Measurements from ENCODE around the gene KLHL10.
A peak's percentile ranks its signal among the peaks of the same experiment; 100 is the strongest.

Gene KLHL10

DNA sequence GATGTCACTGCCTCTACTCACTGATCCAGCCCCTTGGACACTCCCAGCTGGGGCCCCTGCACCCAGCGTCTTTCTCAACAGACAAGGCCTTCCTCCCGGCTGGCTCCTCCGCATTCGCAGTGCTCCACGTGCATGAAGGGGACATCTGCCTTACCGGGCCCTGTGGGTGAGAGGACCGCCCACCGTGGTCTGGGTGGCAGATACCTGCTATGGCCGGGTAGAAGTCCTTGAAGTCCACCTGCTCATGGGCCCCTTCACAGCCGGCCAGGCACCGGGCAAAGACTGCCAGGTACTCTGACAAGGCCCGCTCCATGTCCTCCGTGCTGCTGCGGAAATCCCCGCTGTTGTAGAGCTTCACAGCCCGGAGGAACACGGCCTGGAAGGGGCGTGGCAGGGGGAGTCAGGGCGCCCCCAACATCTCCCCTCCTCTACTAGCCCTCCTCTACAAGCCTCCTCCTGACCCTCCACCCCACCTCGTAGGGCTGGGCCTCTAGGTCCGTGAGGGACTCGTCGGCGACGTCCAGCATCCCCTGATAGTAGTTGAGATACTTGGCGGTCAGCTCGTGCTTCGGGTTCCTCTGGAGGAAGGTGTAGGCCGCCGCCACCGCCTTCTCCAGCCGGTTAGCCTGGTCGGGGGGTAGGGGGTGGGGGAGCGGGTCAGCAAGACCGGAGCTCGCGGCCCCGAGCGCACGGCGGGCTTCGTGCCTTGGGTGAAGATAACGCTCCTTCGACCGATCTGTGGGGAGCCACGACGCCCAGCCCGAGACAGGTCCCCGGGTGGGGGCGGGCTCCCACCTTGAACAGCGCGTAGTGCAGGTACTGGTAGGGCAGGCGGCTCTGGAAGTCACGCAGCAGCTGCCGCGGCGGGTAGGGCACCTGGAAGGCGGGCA lies 26.7 kb upstream of the KLHL10 start:
- H3K4me1 Mint-ChIP-seq = peaks cover 26% of the 10 kb centered on the region
- no peak overlapping the region for H3K27ac Mint-ChIP-seq
- no peaks in the 10 kb centered on the region for H3K36me3 Mint-ChIP-seq
- H3K27me3 Mint-ChIP-seq = no peaks in the 10 kb centered on the region
- peak overlapping the region; percentile 67 for H3K4me3 Mint-ChIP-seq
- H3K9me3 Mint-ChIP-seq = no peaks in the 10 kb centered on the region

GRCh38 chr17:41811549-41812380 lies 25.9 kb upstream of the KLHL10 start, which contains the start of gene P3H4:
Gene P3H4, minus strand, starts transcription at chr17:41811949. Its CDS starts 34 bp downstream, at chr17:41811915.
- Mint-ChIP-seq H3K36me3 (no peaks in the 10 kb centered on the region), H3K27me3 (no peaks in the 10 kb centered on the region), H3K4me3 (peak within 1 kb of the TSS; percentile 91), H3K4me1 (peaks cover 26% of the 10 kb centered on the region), H3K9me3 (no peaks in the 10 kb centered on the region), H3K27ac (peak within 1 kb of the TSS; percentile 88)

- H3K36me3 Mint-ChIP-seq = no peaks in the 10 kb centered on the region
Measured at GRCh38 chr17:41812381-41813151, 25.1 kb upstream of the KLHL10 start, which contains the start of gene FKBP10. Gene FKBP10, plus strand, starts transcription at chr17:41813004. Its CDS starts 31 bp downstream, at chr17:41813035.

GRCh38 chr17:41813152-41813680 lies 24.4 kb upstream of the KLHL10 start:
- H3K27me3 Mint-ChIP-seq = peaks cover under 1% of the 10 kb centered on the region
- peak overlapping the region; percentile 37 for H3K4me3 Mint-ChIP-seq
- peak overlapping the region; percentile 3 for H3K27ac Mint-ChIP-seq
- peaks cover 26% of the 10 kb centered on the region for H3K4me1 Mint-ChIP-seq
- no peaks in the 10 kb centered on the region for H3K9me3 Mint-ChIP-seq
- H3K36me3 Mint-ChIP-seq = no peaks in the 10 kb centered on the region

More at GRCh38 chr17:41812381-41813151, 25.1 kb upstream of the KLHL10 start, which contains the start of gene FKBP10:
- Mint-ChIP-seq H3K4me1 (peaks cover 26% of the 10 kb centered on the region), H3K27me3 (no peaks in the 10 kb centered on the region), H3K9me3 (no peaks in the 10 kb centered on the region), H3K4me3 (peak within 1 kb of the TSS; percentile 91), H3K27ac (peak within 1 kb of the TSS; percentile 88)

- Mint-ChIP-seq H3K27ac (peak overlapping the region; percentile 65), H3K36me3 (no peaks in the 10 kb centered on the region), H3K27me3 (peaks cover 1% of the 10 kb centered on the region), H3K4me3 (peak overlapping the region; percentile 51), H3K9me3 (no peaks in the 10 kb centered on the region), H3K4me1 (peaks cover 26% of the 10 kb centered on the region)
Measured at GRCh38 chr17:41813699-41814124, 23.9 kb upstream of the KLHL10 start.

DNA sequence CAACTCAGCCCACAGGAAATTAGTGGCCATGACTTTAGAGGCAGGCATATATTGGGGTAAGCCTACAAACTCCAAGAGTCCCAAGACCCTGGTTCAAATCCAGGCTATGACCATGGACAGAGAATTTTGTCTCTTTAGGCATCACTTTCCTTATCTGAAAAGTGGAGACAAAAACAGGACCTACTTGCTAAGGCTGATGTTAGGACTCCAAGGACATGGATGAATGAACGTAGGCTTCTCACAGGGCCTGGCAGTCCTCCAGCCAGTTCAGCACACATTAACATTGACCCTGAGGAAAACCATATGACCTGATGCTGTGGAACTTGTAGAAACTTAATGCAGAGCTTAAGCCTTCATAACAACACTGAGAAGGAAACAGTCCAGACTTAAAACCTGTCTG lies 23.4 kb upstream of the KLHL10 start:
- Mint-ChIP-seq H3K9me3 (no peaks in the 10 kb centered on the region), H3K36me3 (no peaks in the 10 kb centered on the region), H3K27me3 (peaks cover 1% of the 10 kb centered on the region), H3K27ac (no peak overlapping the region), H3K4me3 (no peak overlapping the region), H3K4me1 (peaks cover 26% of the 10 kb centered on the region)

DNA sequence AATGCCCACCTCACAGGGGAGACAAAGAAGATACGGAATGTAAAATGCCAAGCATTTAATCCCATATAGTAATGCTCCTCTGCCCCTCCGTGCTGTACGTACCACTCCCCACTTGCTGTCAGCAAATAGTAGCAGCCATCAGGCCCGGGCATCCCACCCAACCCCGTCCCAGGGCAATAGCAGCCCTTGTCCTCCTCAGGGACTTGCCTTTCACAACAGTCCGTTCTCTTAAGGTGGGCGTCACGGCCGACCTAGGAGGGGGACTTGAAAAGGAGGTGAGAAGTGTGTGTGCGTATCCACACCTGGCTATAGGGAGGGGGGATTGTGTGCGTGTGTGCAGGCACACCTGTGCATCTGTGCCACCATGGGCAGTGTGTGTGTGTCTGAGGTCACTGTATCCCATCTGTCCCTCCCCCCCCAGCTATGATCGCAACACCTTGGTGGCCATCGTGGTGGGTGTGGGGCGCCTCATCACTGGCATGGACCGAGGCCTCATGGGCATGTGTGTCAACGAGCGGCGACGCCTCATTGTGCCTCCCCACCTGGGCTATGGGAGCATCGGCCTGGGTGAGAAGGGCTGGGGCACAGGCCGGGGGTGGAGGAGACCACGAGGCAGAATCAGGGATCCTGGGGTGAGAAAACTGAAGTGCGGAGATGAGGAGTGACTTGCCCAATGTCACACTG lies 20.8 kb upstream of the KLHL10 start:
- Mint-ChIP-seq H3K4me1 (peaks cover 11% of the 10 kb centered on the region), H3K4me3 (no peak overlapping the region), H3K9me3 (no peaks in the 10 kb centered on the region), H3K36me3 (no peaks in the 10 kb centered on the region), H3K27ac (no peak overlapping the region), H3K27me3 (peaks cover 1% of the 10 kb centered on the region)

GRCh38 chr17:41818024-41818423 lies 19.6 kb upstream of the KLHL10 start:
- no peaks in the 10 kb centered on the region for H3K9me3 Mint-ChIP-seq
- H3K4me1 Mint-ChIP-seq = peaks cover 4% of the 10 kb centered on the region
- no peak overlapping the region for H3K27ac Mint-ChIP-seq
- H3K4me3 Mint-ChIP-seq = no peak overlapping the region
- H3K36me3 Mint-ChIP-seq = no peaks in the 10 kb centered on the region
- H3K27me3 Mint-ChIP-seq = peaks cover 1% of the 10 kb centered on the region

- Mint-ChIP-seq H3K36me3 (no peaks in the 10 kb centered on the region), H3K27me3 (peaks cover 1% of the 10 kb centered on the region), H3K4me1 (no peaks in the 10 kb centered on the region), H3K27ac (no peak overlapping the region), H3K4me3 (no peak overlapping the region), H3K9me3 (no peaks in the 10 kb centered on the region)
Measured at GRCh38 chr17:41821776-41822175, 15.8 kb upstream of the KLHL10 start.

DNA sequence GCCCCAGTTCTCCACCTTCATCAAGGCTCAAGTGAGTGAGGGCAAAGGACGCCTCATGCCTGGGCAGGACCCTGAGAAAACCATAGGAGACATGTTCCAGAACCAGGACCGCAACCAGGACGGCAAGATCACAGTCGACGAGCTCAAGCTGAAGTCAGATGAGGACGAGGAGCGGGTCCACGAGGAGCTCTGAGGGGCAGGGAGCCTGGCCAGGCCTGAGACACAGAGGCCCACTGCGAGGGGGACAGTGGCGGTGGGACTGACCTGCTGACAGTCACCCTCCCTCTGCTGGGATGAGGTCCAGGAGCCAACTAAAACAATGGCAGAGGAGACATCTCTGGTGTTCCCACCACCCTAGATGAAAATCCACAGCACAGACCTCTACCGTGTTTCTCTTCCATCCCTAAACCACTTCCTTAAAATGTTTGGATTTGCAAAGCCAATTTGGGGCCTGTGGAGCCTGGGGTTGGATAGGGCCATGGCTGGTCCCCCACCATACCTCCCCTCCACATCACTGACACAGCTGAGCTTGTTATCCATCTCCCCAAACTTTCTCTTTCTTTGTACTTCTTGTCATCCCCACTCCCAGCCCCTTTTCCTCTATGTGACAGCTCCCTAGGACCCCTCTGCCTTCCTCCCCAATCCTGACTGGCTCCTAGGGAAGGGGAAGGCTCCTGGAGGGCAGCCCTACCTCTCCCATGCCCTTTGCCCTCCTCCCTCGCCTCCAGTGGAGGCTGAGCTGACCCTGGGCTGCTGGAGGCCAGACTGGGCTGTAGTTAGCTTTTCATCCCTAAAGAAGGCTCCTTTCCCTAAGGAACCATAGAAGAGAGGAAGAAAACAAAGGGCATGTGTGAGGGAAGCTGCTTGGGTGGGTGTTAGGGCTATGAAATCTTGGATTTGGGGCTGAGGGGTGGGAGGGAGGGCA lies 15.1 kb upstream of the KLHL10 start:
- Mint-ChIP-seq H3K36me3 (no peaks in the 10 kb centered on the region), H3K27ac (no peak overlapping the region), H3K9me3 (no peaks in the 10 kb centered on the region), H3K27me3 (peaks cover 1% of the 10 kb centered on the region), H3K4me1 (no peaks in the 10 kb centered on the region), H3K4me3 (no peak overlapping the region)

- no peaks in the 10 kb centered on the region for H3K9me3 Mint-ChIP-seq
- H3K4me1 Mint-ChIP-seq = no peaks in the 10 kb centered on the region
- H3K4me3 Mint-ChIP-seq = no peak overlapping the region
- H3K27me3 Mint-ChIP-seq = peaks cover 1% of the 10 kb centered on the region
- H3K27ac Mint-ChIP-seq = no peak overlapping the region
- no peaks in the 10 kb centered on the region for H3K36me3 Mint-ChIP-seq
Measured at GRCh38 chr17:41823141-41823524, 14.5 kb upstream of the KLHL10 start.

DNA sequence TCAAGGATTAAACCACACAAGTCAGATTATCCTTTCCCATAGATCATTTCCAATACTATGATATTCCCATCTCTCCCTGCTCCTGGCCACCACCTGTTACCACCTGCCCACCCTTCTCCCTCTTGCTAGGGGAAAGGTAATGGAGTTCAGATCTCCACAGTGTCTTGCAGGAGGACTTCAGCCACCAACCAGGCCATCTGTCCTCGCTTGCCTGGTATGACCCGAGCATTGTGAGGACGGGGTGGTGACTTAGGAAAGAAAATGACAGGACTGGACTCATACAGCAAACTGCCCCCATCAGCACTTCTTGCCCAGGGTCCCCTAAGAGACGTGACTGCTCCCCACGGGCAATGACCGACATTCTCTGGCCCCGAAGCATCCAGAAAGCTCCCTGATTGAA lies 14.0 kb upstream of the KLHL10 start:
- H3K36me3 Mint-ChIP-seq = no peaks in the 10 kb centered on the region
- no peaks in the 10 kb centered on the region for H3K27me3 Mint-ChIP-seq
- H3K4me3 Mint-ChIP-seq = no peak overlapping the region
- no peak overlapping the region for H3K27ac Mint-ChIP-seq
- no peaks in the 10 kb centered on the region for H3K9me3 Mint-ChIP-seq
- no peaks in the 10 kb centered on the region for H3K4me1 Mint-ChIP-seq

DNA sequence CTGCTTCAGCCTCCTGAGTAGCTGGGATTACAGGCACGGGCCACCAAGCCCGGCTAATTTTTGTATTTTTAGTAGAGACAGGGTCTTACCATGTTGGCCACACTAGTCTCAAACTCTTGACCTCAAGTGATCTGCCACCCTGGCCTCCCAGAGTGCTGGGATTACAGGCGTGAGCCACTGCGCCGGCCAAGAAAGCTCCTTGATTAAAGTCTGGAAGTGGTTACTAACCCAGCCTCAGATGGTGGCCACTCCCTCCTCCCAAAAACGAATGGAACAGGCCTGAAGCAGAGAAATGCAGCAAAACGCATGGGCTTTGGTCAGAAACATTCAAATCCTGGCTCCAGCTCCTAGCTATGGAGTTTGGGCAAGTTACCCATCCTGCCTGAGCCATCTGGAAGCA lies 13.5 kb upstream of the KLHL10 start:
- no peaks in the 10 kb centered on the region for H3K36me3 Mint-ChIP-seq
- H3K27ac Mint-ChIP-seq = no peak overlapping the region
- no peaks in the 10 kb centered on the region for H3K27me3 Mint-ChIP-seq
- no peaks in the 10 kb centered on the region for H3K9me3 Mint-ChIP-seq
- H3K4me3 Mint-ChIP-seq = no peak overlapping the region
- H3K4me1 Mint-ChIP-seq = no peaks in the 10 kb centered on the region

Measured in activated naive CD4-positive, alpha-beta T cell treated with anti-CD3 and anti-CD28 coated beads, Interleukin-2, amount 50 U/mL, for 24 hours (primary cell).